ENCODE measurements around the gene STEEP1.

STEEP1 gene

GRCh38 chrX:119529345-119530276 is 35.6 kb downstream of the STEEP1 start:
- no peak overlapping the region for H3K4me3 ChIP-seq (replicated peaks; ENCODE audit: low read depth, low read length)
- TF ChIP-seq CTCF (IDR thresholded peaks at IDR 0.05; ENCODE audit: low read length, missing control alignments): no peak
- DNase-seq (ENCODE audit: low read depth): no peak

DNA sequence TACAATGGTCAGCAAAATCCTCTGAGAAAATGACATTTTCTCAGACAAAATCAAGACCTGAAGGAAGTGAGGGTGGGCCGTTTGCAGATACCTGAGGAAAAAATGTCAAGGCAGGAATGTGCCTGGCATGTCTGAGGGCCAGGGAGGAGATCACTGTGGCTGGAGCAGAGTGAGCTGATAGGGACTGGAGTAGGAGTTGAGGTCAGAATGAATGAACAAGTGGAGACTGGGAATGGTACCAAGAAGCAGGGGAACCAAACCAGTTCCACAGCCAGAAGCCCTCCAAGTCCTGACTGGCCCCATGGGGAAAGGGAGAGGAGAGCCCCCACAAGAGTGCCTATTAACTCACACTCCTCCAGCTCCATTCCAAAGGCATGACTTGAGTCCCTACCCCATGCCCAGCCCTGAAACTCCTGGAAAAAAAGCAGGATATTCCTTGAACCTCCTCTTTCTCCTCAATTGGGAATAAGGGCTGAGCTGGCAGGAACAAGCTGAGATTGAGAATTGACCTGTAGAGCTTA is 41.5 kb downstream of the STEEP1 start:
- no peak for TF ChIP-seq CTCF (IDR thresholded peaks at IDR 0.05; ENCODE audit: low read length, missing control alignments)
- DNase-seq (ENCODE audit: low read depth): no peak
- H3K4me3 ChIP-seq (replicated peaks; ENCODE audit: low read depth, low read length): no peak overlapping the region

DNA sequence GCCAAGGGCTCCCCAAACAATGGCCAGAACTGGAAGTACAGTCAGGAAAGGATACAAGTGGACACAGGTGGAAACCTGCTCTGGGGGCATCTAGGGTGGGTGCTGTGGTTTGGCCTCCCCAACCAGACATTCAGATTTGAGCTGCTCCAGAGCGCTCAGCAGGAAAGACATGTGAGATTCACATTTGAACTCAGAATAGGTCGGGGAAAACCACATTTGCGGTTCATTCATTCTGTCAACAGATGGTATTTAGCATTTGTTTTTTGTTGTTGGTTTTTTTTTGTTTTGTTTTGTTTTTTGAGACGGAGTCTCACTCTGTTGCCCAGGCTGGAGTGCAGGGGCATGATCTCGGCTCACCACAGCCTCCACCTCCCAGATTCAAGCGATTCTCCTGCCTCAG is 44.0 kb downstream of the STEEP1 start:
- TF ChIP-seq CTCF (IDR thresholded peaks at IDR 0.05; ENCODE audit: low read length, missing control alignments): no peak
- H3K4me3 ChIP-seq (replicated peaks; ENCODE audit: low read depth, low read length): no peak overlapping the region
- DNase-seq (ENCODE audit: low read depth): no peak

DNA sequence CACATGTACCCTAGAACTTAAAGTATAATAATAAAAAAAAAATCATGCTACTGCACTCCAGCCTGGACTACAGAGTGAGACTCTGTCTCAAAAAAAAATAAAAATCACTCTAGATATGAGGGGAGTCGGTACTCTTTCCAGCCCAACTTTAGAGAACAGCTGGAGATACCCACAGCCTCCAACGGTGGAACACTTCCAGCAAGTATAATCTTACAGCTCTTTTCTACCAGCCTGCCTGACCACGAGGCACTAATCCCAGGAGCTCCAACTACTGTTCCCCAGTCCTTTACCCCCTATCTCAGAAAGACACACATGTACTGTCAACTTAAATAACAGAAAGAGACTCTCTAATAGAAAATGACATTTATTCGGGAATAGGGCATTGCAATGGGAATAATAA is 46.8 kb downstream of the STEEP1 start:
- no peak overlapping the region for H3K4me3 ChIP-seq (replicated peaks; ENCODE audit: low read depth, low read length)
- DNase-seq (ENCODE audit: low read depth): no peak
- no peak for TF ChIP-seq CTCF (IDR thresholded peaks at IDR 0.05; ENCODE audit: low read length, missing control alignments)

DNA sequence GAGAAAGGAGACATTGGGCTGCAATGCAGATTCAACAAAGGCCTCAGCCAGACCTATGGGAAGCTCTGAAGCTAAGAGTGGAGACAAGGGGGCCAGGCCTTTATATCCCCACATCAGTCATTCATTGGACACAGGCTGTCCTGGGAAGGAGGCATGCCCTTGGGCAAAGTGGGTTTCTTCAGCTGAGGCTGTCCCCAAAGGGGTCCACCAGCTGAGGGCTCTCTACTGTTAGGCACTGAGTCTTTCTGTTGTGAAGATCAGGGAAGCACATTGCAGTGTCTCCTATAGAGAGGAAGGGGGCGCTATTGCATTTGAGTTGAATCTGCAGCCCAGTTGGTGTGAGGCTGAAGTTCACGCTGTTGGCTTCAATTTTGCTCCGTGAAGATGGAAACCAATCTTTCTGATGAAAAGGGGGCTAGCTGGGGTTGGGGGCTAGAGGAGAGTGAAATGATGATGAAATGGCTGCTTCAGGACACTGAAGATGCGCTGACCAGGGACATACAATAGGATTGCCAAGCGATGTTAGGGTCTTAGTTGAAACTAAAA is 49.0 kb downstream of the STEEP1 start:
- no peak overlapping the region for H3K4me3 ChIP-seq (replicated peaks; ENCODE audit: low read depth, low read length)
- DNase-seq (ENCODE audit: low read depth): peak; percentile 78
- TF ChIP-seq CTCF (IDR thresholded peaks at IDR 0.05; ENCODE audit: low read length, missing control alignments): peak; percentile 79

GRCh38 chrX:119512146-119512800 is 52.9 kb downstream of the STEEP1 start:
- peak; percentile 73 for TF ChIP-seq CTCF (IDR thresholded peaks at IDR 0.05; ENCODE audit: low read length, missing control alignments)
- H3K4me3 ChIP-seq (replicated peaks; ENCODE audit: low read depth, low read length): no peak overlapping the region
- DNase-seq (ENCODE audit: low read depth): peak; percentile 80
